ENCODE results near the gene HEATR5B. TPM values are rescaled to one million over a fixed set of nuclear protein-coding genes. Genes with fewer than 3 reads are reported as not detected.

Gene HEATR5B
- total RNA-seq, 2 donors from 2014 or later = 21.5 to 22.7 TPM

GRCh38 chr2:36993841-36994620 lies 90.1 kb downstream of the HEATR5B start:
- Mint-ChIP-seq H3K27ac (no peak overlapping the region), H3K4me3 (no peak overlapping the region), H3K9me3 (peaks cover 2% of the 10 kb centered on the region), H3K4me1 (no peaks in the 10 kb centered on the region), H3K36me3 (ENCODE audit: low read depth) (peaks cover 48% of the 10 kb centered on the region), H3K27me3 (ENCODE audit: insufficient read depth) (no peaks in the 10 kb centered on the region)
- WGBS, 2 experiments (ENCODE audit: insufficient coverage in 1 of 2, insufficient read length in 1 of 2) = 94 to 98% methylated on average over 4 to 6 of the region's 6 CpGs
- H3K27ac ChIP-seq (ENCODE audit: low read depth, low read length) = no peak overlapping the region
- no peaks in the 10 kb centered on the region for H3K27me3 ChIP-seq (ENCODE audit: control insufficient read depth, insufficient read depth, low read length, poor library complexity, severe bottlenecking)
- no peaks in the 10 kb centered on the region for H3K4me1 ChIP-seq (ENCODE audit: control insufficient read depth, insufficient read depth, low read length)
- H3K9me3 ChIP-seq (ENCODE audit: control insufficient read depth, low read length) = no peaks in the 10 kb centered on the region
- no peak overlapping the region for H3K4me3 ChIP-seq (ENCODE audit: low read length)
- no peak for DNase-seq
- no peak for TF ChIP-seq CTCF (conservative IDR thresholded peaks at IDR 0.05)
- no peak overlapping the region for H3K9ac ChIP-seq (ENCODE audit: extremely low read depth, low read length, poor library complexity, severe bottlenecking)
- H3K36me3 ChIP-seq (ENCODE audit: control insufficient read depth, insufficient read depth, low read length) = peaks cover 19% of the 10 kb centered on the region

GRCh38 chr2:36988008-36988407 lies 96.2 kb downstream of the HEATR5B start:
- no peak overlapping the region for H3K9ac ChIP-seq (ENCODE audit: extremely low read depth, low read length, poor library complexity, severe bottlenecking)
- Mint-ChIP-seq H3K9me3 (peaks cover 2% of the 10 kb centered on the region), H3K4me3 (no peak overlapping the region), H3K36me3 (ENCODE audit: low read depth) (peaks cover 30% of the 10 kb centered on the region), H3K4me1 (no peaks in the 10 kb centered on the region), H3K27ac (no peak overlapping the region), H3K27me3 (ENCODE audit: insufficient read depth) (no peaks in the 10 kb centered on the region)
- H3K27ac ChIP-seq (ENCODE audit: low read depth, low read length) = no peak overlapping the region
- no peaks in the 10 kb centered on the region for H3K9me3 ChIP-seq (ENCODE audit: control insufficient read depth, low read length)
- WGBS, 2 experiments (ENCODE audit: insufficient coverage in 1 of 2, insufficient read length in 1 of 2) = 92 to 96% methylated on average over 5 to 6 of the region's 6 CpGs
- TF ChIP-seq CTCF (conservative IDR thresholded peaks at IDR 0.05) = no peak
- H3K27me3 ChIP-seq (ENCODE audit: control insufficient read depth, insufficient read depth, low read length, poor library complexity, severe bottlenecking) = no peaks in the 10 kb centered on the region
- H3K36me3 ChIP-seq (ENCODE audit: control insufficient read depth, insufficient read depth, low read length) = peaks cover 19% of the 10 kb centered on the region
- H3K4me1 ChIP-seq (ENCODE audit: control insufficient read depth, insufficient read depth, low read length) = no peaks in the 10 kb centered on the region
- H3K4me3 ChIP-seq (ENCODE audit: low read length) = no peak overlapping the region
- no peak for DNase-seq

GRCh38 chr2:36982467-36982866 lies 101.7 kb downstream of the HEATR5B start:
- H3K27ac Mint-ChIP-seq = no peak overlapping the region
- peaks cover 14% of the 10 kb centered on the region for H3K36me3 ChIP-seq (ENCODE audit: control insufficient read depth, insufficient read depth, low read length)
- 98 to 100% methylated on average over 1 to 3 of the region's 3 CpGs for WGBS, 2 experiments (ENCODE audit: insufficient coverage in 1 of 2, insufficient read length in 1 of 2)
- no peak overlapping the region for H3K4me3 ChIP-seq (ENCODE audit: low read length)
- TF ChIP-seq CTCF (conservative IDR thresholded peaks at IDR 0.05) = no peak
- H3K4me3 Mint-ChIP-seq = no peak overlapping the region
- H3K36me3 Mint-ChIP-seq (ENCODE audit: low read depth) = peaks cover 29% of the 10 kb centered on the region
- DNase-seq = no peak
- no peak overlapping the region for H3K9ac ChIP-seq (ENCODE audit: extremely low read depth, low read length, poor library complexity, severe bottlenecking)
- no peaks in the 10 kb centered on the region for H3K27me3 Mint-ChIP-seq (ENCODE audit: insufficient read depth)
- no peaks in the 10 kb centered on the region for H3K27me3 ChIP-seq (ENCODE audit: control insufficient read depth, insufficient read depth, low read length, poor library complexity, severe bottlenecking)
- no peaks in the 10 kb centered on the region for H3K9me3 ChIP-seq (ENCODE audit: control insufficient read depth, low read length)
- H3K9me3 Mint-ChIP-seq = peaks cover 9% of the 10 kb centered on the region
- H3K4me1 Mint-ChIP-seq = no peaks in the 10 kb centered on the region
- no peak overlapping the region for H3K27ac ChIP-seq (ENCODE audit: low read depth, low read length)
- no peaks in the 10 kb centered on the region for H3K4me1 ChIP-seq (ENCODE audit: control insufficient read depth, insufficient read depth, low read length)

Measured in endodermal cell (in vitro differentiated cells).